BE2C (cell line): ENCODE data around the gene POLE4.

Experiments
- DNase-seq: peaks from one replicate; pipeline ENCODE4 v3.0.0-alpha.2; 2020
- H3K27me3 ChIP-seq: fragments of 250-450 bp; sonication (Bioruptor Pico); 2 replicates; pipeline ENCODE4 v1.5.1; 2020; ENCODE audit warnings: mild to moderate bottlenecking
- H3K36me3 ChIP-seq: fragments of 250-450 bp; sonication (Bioruptor Pico); 2 replicates; pipeline ENCODE4 v1.5.1; 2020; ENCODE audit warnings: mild to moderate bottlenecking
- H3K4me1 ChIP-seq: fragments of 250-450 bp; sonication (Bioruptor Pico); 2 replicates; pipeline ENCODE4 v1.5.1; 2020
- H3K4me3 ChIP-seq: 2 replicates; pipeline ENCODE4 v1.5.1; 2011; ENCODE audit warnings: low read depth, low read length
- H3K9me3 ChIP-seq: fragments of 250-450 bp; sonication (Bioruptor Pico); 2 replicates; pipeline ENCODE4 v1.5.1; 2020
- CTCF ChIP-seq: IDR thresholded peaks from 2 replicates; pipeline ENCODE4 v1.5.1; 2012; ENCODE audit warnings: mild to moderate bottlenecking, low read depth, low read length

Gene POLE4

GRCh38 chr2:74991977-74992376 is 33.5 kb downstream of the POLE4 start:
- TF ChIP-seq CTCF = no peak
- Histone ChIP-seq H3K4me1 (no peaks in the 10 kb centered on the region), H3K9me3 (no peaks in the 10 kb centered on the region), H3K36me3 (no peaks in the 10 kb centered on the region), H3K4me3 (no peak overlapping the region), H3K27me3 (no peaks in the 10 kb centered on the region)
- DNase-seq = no peak

DNA sequence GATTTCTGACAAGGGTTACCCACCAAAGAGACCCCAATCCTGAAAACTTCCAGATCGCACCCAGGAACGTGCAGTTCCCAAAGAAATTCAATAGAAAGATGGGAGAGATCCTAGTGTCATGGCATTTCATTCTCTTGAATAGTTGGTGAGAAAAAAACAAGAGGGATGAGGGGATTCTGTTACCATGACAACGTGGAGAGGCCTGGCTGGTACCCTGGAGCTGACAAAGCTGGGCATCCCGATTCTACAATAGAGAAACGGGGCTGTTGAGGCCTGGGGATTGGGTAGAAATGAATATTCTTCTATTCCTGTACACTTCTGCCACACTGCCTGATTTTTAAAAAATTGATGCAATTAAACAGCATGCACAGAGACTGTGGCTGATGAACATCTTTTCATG is 41.0 kb downstream of the POLE4 start:
- H3K36me3 ChIP-seq = no peaks in the 10 kb centered on the region
- DNase-seq = no peak
- H3K27me3 ChIP-seq = no peaks in the 10 kb centered on the region
- no peak overlapping the region for H3K4me3 ChIP-seq
- TF ChIP-seq CTCF = no peak
- no peaks in the 10 kb centered on the region for H3K9me3 ChIP-seq
- H3K4me1 ChIP-seq = no peaks in the 10 kb centered on the region

DNA sequence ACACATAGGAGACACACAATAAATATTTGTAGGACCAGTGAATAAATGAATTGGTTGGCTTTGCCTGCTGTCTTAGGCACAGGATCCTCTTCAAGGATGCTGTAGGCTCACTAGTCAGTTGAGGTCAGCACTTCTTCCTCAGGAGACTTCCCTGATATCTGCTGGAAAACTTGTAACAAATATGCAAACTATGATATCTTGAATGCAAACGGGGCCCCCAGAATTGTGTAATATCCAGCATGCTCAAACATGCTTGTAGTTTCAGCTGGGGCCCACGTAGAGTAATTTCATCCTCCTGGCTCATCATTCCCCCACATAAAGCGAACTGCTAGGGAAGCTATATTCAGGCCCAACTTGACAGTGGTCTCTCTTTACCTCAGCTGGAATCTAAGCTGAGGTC is 43.6 kb downstream of the POLE4 start:
- Histone ChIP-seq H3K4me1 (no peaks in the 10 kb centered on the region), H3K27me3 (no peaks in the 10 kb centered on the region), H3K36me3 (no peaks in the 10 kb centered on the region), H3K9me3 (no peaks in the 10 kb centered on the region), H3K4me3 (no peak overlapping the region)
- no peak for TF ChIP-seq CTCF
- DNase-seq = no peak

DNA sequence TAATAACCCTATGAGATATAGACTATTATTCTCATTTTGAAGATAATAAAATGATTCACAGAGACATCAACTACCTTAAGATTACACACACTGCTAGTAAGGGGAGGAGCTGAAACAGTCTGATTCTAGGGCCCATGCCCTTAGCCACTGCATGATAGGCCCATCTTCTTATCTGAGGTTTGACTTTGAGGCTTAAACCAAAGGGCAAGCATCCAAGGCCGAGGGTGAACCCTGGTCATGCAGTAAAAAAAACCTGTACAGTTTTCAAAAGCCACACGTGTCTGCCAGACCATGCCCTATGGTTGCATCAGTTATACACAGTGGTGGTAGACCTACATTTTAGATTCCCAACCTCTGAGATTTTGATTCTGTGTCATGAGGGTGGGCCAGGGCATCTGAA is 44.8 kb downstream of the POLE4 start:
- no peak for TF ChIP-seq CTCF
- Histone ChIP-seq H3K36me3 (no peaks in the 10 kb centered on the region), H3K4me3 (no peak overlapping the region), H3K9me3 (no peaks in the 10 kb centered on the region), H3K27me3 (no peaks in the 10 kb centered on the region), H3K4me1 (no peaks in the 10 kb centered on the region)
- no peak for DNase-seq

GRCh38 chr2:75003773-75004172 is 45.3 kb downstream of the POLE4 start:
- H3K4me1 ChIP-seq = no peaks in the 10 kb centered on the region
- DNase-seq = no peak
- no peak for TF ChIP-seq CTCF
- H3K4me3 ChIP-seq = no peak overlapping the region
- H3K36me3 ChIP-seq = no peaks in the 10 kb centered on the region
- no peaks in the 10 kb centered on the region for H3K27me3 ChIP-seq
- H3K9me3 ChIP-seq = no peaks in the 10 kb centered on the region

- Histone ChIP-seq H3K4me3 (no peak overlapping the region), H3K27me3 (no peaks in the 10 kb centered on the region), H3K4me1 (no peaks in the 10 kb centered on the region), H3K9me3 (no peaks in the 10 kb centered on the region), H3K36me3 (no peaks in the 10 kb centered on the region)
- no peak for DNase-seq
- TF ChIP-seq CTCF = no peak
These were observed 47.6 kb downstream of the POLE4 start for GRCh38 chr2:75006041-75006440.
